ENCODE results near the gene CLEC1B.
"Not testable (repeated sequence)": the region's sequence is repeated elsewhere in the genome, so short reads cannot be mapped to it uniquely, and the experiment has no call there.

CLEC1B gene

DNA sequence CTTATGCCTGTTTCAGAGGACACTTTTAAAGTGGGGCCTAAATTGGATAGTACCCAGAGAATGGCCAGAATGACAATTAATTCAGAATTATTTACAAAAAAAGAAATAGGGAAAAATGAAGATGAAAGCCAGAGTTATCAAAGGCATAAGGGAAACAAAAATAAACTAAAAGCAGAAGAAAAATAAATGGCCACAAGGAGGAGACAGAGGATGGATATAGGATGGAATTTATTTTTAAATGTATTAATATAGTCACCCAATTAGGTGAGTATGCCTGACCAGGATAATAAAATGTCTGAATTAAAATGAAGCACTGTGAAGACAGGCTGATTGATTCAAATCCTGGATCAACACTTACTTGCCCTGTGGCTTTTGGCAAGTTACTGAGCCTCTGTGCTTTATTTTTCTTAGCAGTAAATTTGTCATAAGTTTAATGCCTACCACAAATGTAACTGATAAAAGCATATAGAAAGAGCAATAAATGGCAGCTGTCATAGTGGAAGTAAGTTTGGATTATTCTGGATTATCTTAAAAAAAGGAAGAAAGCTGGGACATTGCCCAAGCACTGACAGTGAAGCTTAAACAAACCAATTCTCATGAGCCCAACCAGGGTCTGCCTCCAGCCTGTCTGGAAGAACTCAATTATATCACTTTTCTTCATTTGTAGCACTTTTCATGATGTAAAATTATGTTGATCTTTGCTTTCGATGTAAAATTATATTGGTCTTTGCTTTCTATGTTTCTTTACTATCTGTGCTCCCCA lies 35.0 kb upstream of the CLEC1B start:
- TF ChIP-seq BACH2 (CRISPR knock-in tag; IDR thresholded peaks at IDR 0.05; ENCODE audit: borderline replicate concordance), result no peak
- no peak for TF ChIP-seq ZFP30 (CRISPR knock-in tag; IDR thresholded peaks at IDR 0.05)
- TF ChIP-seq, protein P1, sequence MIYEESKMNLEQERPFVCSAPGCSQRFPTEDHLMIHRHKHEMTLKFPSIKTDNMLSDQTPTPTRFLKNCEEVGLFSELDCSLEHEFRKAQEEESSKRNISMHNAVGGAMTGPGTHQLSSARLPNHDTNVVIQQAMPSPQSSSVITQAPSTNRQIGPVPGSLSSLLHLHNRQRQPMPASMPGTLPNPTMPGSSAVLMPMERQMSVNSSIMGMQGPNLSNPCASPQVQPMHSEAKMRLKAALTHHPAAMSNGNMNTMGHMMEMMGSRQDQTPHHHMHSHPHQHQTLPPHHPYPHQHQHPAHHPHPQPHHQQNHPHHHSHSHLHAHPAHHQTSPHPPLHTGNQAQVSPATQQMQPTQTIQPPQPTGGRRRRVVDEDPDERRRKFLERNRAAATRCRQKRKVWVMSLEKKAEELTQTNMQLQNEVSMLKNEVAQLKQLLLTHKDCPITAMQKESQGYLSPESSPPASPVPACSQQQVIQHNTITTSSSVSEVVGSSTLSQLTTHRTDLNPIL (CRISPR knock-in tag; IDR thresholded peaks at IDR 0.05; ENCODE audit: low read depth), result no peak
- TF ChIP-seq RARB (CRISPR knock-in tag; IDR thresholded peaks at IDR 0.05), result no peak
- no peak for TF ChIP-seq SNAI2 (CRISPR knock-in tag; IDR thresholded peaks at IDR 0.05)
- TF ChIP-seq, protein P2, sequence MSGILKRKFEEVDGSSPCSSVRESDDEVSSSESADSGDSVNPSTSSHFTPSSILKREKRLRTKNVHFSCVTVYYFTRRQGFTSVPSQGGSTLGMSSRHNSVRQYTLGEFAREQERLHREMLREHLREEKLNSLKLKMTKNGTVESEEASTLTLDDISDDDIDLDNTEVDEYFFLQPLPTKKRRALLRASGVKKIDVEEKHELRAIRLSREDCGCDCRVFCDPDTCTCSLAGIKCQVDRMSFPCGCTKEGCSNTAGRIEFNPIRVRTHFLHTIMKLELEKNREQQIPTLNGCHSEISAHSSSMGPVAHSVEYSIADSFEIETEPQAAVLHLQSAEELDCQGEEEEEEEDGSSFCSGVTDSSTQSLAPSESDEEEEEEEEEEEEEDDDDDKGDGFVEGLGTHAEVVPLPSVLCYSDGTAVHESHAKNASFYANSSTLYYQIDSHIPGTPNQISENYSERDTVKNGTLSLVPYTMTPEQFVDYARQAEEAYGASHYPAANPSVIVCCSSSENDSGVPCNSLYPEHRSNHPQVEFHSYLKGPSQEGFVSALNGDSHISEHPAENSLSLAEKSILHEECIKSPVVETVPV (CRISPR knock-in tag; IDR thresholded peaks at IDR 0.05), result no peak
- no peak for ATAC-seq

DNA sequence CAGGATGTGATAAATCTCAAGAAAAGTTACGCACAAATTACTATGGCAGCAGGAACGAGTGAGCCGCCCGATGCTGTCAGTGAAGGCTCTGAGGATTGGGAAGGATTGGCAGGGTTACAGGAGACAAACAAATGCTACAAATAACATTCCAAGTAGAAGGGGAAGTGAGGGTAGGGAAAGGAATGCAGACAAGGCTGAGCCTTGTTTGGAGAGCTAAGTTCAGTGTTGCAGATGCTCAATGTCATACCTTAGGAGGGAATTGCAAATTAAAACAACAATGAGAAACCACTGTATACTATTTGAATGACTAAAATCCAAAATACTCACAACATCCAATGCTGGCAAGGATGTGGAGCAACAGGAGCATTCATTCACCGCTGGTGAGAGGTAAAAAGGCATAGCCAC lies 32.9 kb upstream of the CLEC1B start:
- no peak for ATAC-seq
- TF ChIP-seq ZNF70 (CRISPR knock-in tag; IDR thresholded peaks at IDR 0.05) (no peak), ZFP3 (CRISPR knock-in tag; IDR thresholded peaks at IDR 0.05) (no peak), ARNTL (CRISPR knock-in tag; IDR thresholded peaks at IDR 0.05; ENCODE audit: borderline replicate concordance, low read depth) (no peak)

DNA sequence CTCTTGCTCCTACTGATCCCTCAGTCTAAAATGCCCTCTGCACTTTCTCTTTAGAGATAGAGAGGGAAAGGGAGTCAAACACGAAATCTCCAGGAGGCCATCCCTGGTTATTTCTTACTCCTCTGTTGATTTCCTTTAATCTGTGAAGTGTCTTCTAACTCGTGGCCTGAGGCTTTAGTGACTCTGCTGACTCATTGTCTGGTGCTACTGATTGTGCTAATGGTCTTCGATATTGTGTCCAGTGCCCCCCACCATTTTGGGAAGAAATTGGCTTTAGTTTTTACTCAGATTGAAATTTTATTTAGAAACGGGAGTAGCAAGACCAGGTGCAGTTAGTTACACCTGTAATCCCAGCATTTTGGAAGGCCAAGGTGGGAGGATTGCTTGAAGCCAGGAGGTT lies 32.4 kb upstream of the CLEC1B start:
- no peak for ATAC-seq
- TF ChIP-seq ESRRG (CRISPR knock-in tag; IDR thresholded peaks at IDR 0.05) (no peak), TCF4 (CRISPR knock-in tag; IDR thresholded peaks at IDR 0.05; ENCODE audit: borderline replicate concordance) (no peak)
- TF ChIP-seq, protein P3, sequence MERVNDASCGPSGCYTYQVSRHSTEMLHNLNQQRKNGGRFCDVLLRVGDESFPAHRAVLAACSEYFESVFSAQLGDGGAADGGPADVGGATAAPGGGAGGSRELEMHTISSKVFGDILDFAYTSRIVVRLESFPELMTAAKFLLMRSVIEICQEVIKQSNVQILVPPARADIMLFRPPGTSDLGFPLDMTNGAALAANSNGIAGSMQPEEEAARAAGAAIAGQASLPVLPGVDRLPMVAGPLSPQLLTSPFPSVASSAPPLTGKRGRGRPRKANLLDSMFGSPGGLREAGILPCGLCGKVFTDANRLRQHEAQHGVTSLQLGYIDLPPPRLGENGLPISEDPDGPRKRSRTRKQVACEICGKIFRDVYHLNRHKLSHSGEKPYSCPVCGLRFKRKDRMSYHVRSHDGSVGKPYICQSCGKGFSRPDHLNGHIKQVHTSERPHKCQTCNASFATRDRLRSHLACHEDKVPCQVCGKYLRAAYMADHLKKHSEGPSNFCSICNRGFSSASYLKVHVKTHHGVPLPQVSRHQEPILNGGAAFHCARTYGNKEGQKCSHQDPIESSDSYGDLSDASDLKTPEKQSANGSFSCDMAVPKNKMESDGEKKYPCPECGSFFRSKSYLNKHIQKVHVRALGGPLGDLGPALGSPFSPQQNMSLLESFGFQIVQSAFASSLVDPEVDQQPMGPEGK (CRISPR knock-in tag; IDR thresholded peaks at IDR 0.05; ENCODE audit: borderline replicate concordance), result no peak

DNA sequence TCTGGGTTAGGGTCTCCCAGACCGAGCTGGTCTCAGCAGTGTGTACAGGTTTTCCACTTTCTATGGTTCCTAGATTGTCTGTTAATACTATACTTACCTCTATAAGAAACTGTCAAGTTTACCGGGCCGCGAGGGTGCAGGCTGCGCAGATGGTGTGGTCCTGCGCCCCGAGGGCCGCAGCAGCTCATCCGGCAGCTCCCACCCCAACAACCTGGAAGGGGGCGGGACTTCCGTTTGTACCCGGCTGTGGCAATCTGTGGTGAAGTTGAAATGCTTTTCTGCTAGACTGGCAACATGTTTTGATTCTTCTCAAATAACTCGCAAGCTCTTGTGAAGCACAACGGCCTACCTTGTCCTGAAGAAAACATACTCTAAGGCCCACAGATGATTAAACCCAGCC lies 31.5 kb upstream of the CLEC1B start, which contains the start of gene CLEC9A:
Gene CLEC9A, plus strand, starts transcription at position 237 of the 400 bp plus-strand sequence. CDS start 22,006 bp downstream, outside the sequence.
- TF ChIP-seq CSDC2 (CRISPR knock-in tag; IDR thresholded peaks at IDR 0.05) (no peak), ZNF8 (CRISPR knock-in tag; IDR thresholded peaks at IDR 0.05) (no peak)
- no peak for ATAC-seq

DNA sequence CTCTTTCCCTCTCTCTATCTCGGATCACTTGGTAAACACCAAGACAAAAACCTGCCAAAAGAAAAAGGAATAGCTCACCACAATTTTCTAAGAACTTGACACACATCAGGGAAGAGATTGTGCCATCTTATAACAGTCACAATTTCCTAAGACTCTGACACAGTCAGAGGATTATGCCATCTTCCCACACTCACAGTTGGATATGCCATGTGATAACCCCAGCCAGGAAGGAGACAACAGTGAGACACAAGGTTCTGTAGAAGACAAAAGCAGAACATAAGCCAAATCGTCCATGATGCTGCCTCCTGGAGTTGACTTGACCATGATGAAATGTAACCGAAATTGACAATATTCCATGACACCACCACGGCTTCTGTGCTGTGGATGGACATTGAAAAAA lies 28.8 kb upstream of the CLEC1B start:
- TF ChIP-seq, protein P1 (CRISPR knock-in tag; IDR thresholded peaks at IDR 0.05; ENCODE audit: low read depth), result no peak
- no peak for TF ChIP-seq GLIS3 (CRISPR knock-in tag; IDR thresholded peaks at IDR 0.05)

DNA sequence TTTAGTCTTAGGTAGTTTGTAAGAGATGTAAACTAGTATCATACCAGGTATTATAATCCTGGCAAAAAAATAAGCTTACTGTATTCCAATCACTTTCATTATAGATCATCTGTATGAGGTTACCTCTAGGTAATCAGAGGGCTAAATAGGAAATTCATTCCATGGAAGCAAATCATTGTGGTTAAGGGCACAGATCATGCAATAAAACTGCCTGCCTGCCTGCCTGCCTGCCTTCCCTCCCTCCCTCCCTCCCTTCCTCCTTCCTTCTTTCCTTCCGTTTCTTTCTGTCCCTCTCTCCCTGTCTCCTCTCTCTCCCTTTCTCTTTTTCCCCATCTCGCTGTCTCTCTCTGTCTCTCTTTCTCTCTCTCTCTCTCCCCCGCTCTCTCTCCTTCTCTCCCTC lies 28.4 kb upstream of the CLEC1B start:
- TF ChIP-seq ZFP30 (CRISPR knock-in tag; IDR thresholded peaks at IDR 0.05) (no peak), ARNTL (CRISPR knock-in tag; IDR thresholded peaks at IDR 0.05; ENCODE audit: borderline replicate concordance, low read depth) (no peak), OSR1 (CRISPR knock-in tag; IDR thresholded peaks at IDR 0.05) (no peak), ZFP3 (CRISPR knock-in tag; IDR thresholded peaks at IDR 0.05) (no peak), ZC3H10 (CRISPR knock-in tag; IDR thresholded peaks at IDR 0.05) (no peak), PPARA (CRISPR knock-in tag; IDR thresholded peaks at IDR 0.05; ENCODE audit: borderline replicate concordance) (no peak), ZNF565 (CRISPR knock-in tag; conservative IDR thresholded peaks at IDR 0.05; ENCODE audit: low read depth) (no peak), GLIS3 (CRISPR knock-in tag; IDR thresholded peaks at IDR 0.05) (no peak), SNAI2 (CRISPR knock-in tag; IDR thresholded peaks at IDR 0.05) (no peak), ZNF8 (CRISPR knock-in tag; IDR thresholded peaks at IDR 0.05) (no peak)
- TF ChIP-seq, protein P2 (CRISPR knock-in tag; IDR thresholded peaks at IDR 0.05), result no peak
- TF ChIP-seq, protein P3 (CRISPR knock-in tag; IDR thresholded peaks at IDR 0.05; ENCODE audit: borderline replicate concordance), result no peak
- ATAC-seq, result no peak

More for the DNA sequence above, 28.8 kb upstream of the CLEC1B start:
- no peak for ATAC-seq

DNA sequence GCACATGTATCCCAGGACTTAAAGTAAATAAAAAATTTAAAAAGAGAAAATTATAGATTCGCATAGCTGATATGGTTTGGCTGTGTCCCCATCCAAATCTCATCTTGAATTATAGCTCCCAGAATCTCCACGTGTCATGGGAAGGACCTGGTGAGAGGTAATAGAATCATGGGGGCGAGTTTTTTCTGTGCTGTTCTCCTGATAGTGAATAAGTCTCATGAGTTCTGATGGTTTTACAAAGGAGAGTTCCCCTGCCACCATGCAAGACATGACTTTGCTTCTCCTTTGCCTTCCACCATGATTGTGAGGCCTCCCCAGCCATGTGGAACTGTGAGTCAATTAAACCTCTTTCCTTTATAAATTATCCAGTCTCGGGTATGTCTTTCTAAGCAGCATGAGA lies 27.7 kb upstream of the CLEC1B start:
- not testable (repeated sequence) for ATAC-seq
